ENCODE measurements around the gene ST7L.
"Not testable (repeated sequence)": the region's sequence is repeated elsewhere in the genome, so short reads cannot be mapped to it uniquely, and the experiment has no call there.

Gene ST7L

DNA sequence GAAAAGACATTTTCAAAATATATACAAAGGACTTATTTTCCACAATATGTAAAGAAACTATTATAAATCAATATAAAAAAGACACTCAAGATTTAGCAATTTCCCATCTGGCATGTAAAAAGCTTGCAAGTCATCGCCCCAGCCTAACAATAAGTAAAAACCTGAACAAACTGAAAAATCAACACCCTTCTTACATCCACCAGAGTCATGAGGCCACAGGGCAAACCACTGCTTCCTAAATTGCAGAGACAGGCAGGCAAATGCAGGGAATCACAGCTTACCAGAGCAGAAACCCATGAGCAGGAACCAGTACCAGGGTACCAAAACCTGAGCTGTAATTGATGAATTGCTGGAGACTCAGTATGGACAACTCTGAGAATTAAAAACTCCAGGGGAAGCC, 126.9 kb downstream of the ST7L start:
- DNase-seq (ENCODE audit: low spot score) = no peak

DNA sequence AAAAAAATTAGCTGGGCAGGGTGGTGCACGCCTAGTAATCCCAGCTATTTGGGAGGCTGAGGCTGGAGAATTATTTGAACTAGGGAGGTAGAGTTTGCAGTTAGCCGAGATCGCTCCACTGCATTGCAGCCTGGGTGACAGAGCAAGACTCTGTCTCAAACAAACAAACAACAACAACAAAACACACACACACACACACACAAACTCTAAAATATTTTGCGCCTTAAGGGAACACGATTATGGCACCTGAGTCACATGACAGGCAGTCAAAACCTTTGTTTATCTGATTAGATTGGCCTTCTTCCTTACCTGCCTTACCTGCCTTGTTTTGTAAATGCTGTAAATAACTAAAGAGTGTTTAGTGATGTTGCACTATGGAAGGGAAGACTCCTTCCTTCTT, 130.8 kb downstream of the ST7L start:
- DNase-seq (ENCODE audit: low spot score) = no peak

DNA sequence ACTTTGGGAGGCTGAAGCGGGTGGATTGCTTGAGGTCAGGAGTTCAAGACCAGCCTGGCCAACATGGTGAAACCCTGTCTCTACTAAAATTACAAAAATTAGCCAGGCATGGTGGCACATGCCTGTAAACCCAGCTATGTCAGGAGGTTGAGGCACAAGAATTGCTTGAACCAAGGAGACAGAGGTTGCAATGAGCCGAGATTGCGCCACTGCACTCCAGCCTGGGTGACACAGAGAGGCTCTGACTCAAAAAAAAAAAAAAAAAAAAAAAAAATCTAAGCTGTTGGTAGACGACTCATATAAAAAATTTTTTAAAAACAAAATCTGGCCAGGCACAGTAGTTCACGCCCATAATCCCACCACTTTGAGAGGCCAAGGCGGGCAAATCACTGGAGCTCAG, 131.3 kb downstream of the ST7L start:
- DNase-seq (ENCODE audit: low spot score) = not testable (repeated sequence)

DNA sequence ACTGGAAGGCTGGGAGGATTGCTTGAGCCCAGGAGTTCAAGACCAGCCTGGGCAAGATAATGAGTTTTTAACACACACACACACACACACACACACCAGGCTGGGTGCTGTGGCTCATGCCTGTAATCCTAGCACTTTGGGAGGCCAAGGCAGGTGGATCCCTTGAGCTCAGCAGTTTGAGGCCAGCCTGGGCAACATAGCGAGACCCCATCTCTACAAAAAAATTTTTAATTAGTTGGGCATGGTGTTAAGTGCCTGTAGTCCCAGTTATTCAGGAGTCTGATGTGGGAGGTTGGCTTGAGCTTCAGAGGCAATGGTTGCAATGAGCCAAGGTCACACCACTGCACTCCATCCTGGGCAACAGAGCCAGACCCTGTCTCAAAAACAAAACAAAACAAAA, 132.9 kb downstream of the ST7L start:
- not testable (repeated sequence) for DNase-seq (ENCODE audit: low spot score)

DNA sequence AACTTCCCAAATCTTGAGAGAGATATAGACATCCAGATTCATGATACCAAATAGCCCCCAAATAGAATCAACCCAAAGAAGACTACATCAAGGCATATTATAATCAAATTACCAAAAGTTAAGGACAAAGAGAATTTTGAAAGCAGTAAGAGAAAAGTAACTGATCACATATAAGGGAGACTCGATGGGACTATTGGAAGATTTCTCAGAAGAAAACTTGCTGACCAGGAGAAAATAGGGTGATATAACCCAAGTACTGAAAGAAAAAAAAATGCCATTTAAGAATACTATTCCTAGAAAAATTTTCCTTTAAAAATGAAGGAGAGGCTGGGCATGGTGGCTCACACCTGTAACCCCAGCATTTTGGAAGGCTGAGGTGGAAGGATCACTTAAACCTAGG, 140.6 kb downstream of the ST7L start:
- DNase-seq (ENCODE audit: low spot score) = no peak

DNA sequence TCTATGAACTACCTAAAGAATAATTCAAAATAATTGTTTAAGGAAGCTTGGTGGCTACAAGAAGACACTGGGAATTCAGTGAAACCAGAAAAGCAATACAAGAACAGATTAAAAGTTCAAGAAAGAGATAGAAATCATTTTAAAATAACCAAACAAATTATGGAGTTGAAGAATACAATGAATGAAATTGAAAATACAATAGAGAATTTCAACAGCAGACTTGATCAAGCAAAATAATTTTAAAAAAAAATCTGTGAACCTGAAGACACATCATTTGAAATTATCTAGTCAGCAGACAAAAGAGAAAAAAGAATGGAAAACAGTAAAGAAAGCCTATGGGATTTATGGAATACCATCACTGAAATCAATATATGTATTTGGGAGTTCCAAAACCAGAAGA, 141.4 kb downstream of the ST7L start:
- DNase-seq (ENCODE audit: low spot score) = no peak
